HG02870 (cell line): ENCODE data around the gene TFG.
"Not testable (repeated sequence)": the region's sequence is repeated elsewhere in the genome, so short reads cannot be mapped to it uniquely, and the experiment has no call there.

Experiments used
- ATAC-seq: cut with Tn5 transposase; IDR thresholded peaks from one replicate; pipeline ENCODE4 v1.9.1; 2021; ENCODE audit warnings: mild to moderate bottlenecking, moderate library complexity; ENCODE audit not compliant: unreplicated experiment

The TFG gene

DNA sequence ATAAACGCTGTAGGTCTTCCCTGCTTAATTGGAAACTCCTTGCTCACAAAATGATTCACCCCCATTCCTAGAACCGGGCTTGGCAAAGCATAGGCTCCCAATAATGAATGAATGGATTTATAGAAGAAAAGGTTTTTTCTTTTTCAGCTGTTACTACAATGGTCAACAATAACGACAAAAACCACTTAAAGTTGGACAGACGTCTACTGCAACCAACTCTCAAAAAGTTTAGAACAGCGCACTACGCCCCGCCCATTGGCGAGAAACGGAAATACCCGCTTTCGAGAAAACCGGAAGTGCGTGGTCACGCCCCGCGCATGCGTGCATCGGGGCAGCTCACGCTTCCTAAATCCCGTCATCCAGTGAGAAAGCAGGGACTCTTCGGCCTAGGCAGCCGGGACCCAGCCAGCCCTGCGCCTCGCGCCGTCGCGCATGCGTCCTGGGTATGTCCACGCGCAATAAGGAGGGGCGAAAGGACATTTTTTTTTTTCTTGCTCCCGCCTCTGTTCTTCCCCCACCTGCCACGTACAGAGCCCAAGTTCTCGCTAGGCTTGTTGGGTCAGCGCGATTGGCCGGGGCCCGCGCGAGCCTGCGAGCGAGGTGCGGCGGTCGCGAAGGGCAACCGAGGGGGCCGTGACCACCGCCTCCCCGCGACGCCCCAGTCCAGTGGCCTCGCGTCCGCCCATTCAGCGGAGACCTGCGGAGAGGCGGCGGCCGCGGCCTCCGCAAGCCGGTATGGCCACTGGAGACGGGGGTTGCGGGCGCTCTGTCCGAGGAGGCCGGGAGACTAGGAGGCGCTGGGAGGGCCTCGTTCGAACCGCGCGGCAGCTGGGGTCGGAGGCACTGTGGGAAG lies at the start of gene TFG:
Gene TFG, plus strand, starts transcription at position 506 of the 853 bp plus-strand sequence. CDS start 4,192 bp downstream, outside the sequence.
- peak; percentile 91 for ATAC-seq

DNA sequence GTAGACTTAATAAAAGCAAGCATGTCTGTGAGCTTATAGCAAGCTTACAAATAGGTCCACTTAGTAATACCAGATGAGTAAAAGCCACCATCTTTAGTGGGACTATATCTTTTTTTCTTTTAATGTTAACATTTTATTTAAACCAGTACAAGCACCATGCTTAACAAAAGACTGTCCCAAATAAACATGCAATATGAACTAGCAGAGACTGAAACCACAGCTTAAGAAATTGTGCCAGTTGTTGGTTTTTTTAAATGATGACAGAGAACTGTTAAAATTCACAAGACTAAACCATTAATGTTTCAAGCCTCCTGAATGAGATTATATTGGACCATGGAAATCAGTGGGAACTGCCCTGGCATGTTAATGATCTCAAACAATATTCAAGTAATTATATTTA lies 48.0 kb upstream of the TFG start:
- not testable (repeated sequence) for ATAC-seq

DNA sequence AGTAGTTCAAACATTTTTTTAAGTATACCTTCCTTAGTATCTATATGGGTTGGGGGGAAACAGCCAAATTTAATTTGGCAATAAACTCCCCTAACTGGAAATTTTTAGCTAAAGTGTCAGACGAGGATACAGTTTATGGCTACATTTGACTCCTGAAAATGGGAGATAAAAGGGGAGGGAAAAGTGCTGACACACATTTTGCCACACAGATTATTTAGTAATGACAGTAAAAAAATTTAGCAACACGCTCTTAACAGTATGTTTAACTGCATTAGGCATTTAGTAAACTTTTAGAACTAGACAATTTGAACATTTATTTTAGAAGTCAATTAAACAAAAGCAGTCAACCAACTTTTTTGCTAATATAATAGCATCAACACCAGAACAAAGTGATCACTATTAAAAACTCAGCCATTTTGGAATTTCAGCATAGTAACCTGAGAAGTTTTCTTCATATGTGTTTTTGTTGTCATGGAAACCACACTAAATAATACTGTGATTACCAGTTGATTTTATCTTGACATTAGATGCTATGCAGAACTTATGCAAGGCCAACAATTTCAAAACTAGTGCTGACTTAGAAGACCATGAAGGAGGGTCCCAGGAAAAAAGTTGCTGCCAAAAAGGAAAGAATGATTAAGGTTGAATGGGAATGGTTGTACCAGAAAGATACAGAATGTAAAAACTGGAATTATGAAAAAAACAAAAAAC lies 47.0 kb upstream of the TFG start:
- ATAC-seq, result no peak

DNA sequence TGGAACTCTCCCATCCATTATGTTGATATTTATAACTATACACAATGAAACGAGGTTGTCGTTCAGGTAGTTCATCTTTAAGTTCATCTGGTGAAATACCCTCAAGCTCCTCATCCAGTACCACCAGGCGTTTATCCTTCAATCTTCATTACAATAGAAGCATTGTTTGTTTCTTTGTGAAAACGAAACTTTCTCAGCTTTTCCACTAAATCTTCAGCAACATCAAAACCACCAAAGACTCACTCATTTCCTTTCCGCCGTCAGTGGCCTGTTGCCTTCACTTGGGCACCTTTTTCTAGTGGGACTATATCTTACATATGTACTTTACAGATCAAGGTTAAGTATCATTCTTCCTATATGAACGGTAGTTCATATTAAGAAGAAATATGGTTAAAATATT lies 44.1 kb upstream of the TFG start:
- no peak for ATAC-seq

DNA sequence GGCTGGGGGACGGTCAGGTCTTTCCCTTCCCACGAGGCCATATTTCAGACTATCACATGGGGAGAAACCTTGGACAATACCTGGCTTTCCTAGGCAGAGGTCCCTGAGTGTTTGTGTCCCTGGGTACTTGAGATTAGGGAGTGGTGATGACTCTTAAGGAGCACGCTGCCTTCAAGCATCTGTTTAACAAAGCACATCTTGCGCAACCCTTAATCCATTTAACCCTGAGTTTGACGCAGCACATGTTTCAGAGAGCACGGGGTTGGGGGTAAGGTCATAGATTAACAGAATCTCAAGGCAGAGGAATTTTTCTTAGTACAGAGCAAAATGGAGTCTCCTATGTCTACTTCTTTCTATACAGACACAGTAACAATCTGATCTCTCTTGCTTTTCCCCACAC lies 42.6 kb upstream of the TFG start:
- not testable (repeated sequence) for ATAC-seq

DNA sequence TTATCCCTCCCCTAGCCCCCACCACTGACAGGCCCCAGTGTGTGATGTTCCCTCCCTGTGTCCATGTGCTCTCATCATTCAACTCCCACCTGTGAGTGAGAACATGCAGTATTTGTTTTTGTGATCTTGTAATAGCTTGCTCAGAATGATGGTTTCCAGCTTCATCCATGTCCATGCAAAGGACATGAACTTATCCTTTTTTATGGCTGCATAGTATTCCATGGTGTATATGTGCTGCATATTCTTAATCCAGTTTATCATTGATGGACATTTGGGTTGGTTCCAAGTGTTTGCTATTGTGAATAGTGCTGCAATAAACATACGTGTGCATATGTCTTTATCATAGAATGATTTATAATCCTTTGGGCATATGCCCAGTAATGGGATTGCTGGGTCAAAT lies 42.0 kb upstream of the TFG start:
- not testable (repeated sequence) for ATAC-seq

DNA sequence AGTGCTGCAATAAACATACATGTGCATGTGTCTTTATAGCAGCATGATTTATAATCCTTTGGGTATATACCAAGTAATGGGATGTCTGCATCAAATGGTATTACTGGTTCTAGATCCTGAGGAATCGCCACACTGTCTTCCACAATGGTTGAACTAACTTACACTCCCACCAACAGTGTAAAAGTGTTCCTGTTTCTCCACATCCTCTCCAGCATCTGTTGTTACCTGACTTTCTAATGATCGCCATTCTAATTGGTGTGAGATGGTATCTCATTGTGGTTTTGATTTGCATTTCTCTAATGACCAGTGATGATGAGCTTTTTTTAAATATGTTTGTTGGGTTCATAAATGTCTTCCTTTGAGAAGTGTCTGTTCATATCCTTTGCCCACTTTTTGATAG lies 38.3 kb upstream of the TFG start:
- not testable (repeated sequence) for ATAC-seq

DNA sequence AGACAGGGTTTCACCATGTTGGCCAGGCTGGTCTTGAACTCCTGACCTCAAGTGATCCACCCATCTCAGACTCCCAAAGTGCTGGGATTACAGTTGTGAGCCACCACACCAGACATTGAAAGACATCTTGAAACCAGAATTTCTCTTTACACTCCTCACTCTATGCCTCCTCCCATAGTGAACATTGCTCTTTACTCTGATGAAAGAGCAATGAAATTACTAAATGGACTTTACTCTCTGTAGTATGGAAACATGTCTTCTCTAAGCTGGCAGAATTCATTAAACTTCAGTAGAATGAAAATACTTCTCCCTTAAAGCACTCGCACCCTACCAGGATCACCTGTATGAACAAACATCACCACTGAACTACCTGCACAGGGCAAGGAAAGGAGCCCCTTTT lies 27.8 kb upstream of the TFG start:
- ATAC-seq, result no peak

DNA sequence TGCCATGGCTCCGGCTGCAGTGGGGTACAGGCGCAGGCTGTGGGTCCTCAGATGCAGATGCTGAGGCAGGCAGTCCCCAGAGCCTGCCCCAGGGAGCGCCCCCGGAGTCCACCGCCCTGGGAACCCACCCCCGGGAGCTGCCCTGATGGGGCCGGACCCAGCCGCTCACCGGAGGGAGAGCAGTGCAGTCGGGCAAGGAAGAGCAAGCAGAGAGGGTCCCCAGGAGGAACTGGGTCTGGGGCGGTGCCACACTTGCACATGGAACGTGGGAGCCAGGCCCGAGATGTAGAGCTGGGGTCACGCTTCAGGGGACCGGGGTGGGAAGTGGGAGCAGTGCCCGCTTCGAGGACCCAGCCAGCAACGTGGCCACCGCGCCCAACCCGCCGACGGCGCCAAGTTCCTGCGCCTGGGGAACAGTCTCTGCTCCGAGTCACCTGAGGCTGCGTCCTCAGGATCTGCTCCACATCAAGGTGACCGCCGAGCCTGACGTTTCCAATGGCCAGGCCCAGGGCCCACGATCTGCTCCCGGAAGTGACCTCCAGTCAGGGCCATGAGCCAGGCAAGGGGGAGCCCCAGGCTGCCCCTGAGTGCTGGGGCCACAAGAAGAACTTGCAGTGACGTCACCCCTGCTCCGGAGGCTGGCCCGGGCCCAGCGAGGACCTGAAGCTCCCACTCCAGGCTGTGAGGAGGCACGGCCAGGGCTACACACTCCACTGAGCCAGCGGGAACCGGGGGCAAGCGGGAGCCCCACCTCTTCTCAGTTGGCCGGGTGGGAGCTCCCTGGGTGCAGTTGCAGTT lies 27.0 kb upstream of the TFG start:
- ATAC-seq, result no peak

DNA sequence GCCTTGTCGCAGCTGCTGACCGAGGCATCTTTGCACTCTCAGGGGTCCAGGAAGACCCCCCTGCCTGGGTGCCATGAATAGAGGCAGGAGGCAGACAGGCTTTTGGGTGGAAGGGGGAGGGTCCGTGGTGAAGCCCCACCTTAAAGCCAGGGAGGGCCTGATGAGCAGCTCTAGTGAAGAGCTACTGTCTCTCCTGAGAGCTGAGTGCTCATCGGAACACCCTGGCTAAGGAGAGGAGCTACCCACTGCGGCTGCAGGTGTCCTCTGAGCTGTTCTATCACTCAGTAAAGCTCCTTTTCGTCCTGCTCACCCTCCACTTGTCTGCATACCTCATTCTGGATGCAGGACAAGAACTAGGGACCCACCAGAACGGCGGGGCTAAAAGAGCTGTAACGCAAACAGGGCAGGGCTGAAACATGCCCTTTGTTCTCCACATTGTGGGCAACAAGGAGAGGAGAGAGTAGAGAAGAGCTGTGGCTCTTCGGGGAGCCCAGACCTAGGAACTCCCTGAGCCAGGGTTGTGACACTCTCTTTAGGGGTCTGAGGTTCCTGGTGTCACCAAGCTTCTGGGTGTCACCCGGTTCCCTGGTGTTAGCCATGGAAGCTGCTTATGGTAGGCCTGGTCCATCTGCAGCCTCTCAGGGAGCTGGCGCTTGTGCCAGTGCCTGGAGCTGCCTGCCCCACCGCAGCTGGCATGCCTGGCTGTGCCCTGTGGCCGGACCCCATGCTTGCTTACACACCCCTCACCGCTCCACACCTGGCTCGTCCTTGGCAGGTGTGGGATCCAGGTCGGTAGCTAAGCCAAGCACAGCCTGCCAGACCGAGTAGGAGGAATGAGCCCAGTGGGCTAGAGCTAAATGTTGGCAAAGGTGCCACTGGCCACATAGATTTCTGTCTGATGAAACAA lies 26.2 kb upstream of the TFG start:
- ATAC-seq, result no peak

DNA sequence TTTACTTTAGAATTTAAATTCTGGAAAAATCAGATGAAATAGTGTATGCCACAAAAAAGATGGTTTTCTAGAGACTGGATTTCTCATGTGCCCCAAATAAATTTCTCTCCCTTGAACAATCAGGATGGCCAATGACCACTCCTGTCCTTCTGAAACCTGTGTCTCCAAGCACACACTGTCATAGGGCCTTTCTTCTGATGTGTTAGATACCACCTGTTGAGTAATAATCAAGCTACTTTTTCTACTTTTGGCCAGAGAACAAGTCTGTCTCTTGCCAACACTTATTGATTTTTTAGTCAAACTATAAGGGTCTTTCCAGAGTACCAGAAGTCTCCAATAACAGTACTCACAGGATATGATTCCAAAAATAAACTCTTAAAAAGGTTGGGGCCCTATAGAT lies 16.1 kb upstream of the TFG start:
- no peak for ATAC-seq

DNA sequence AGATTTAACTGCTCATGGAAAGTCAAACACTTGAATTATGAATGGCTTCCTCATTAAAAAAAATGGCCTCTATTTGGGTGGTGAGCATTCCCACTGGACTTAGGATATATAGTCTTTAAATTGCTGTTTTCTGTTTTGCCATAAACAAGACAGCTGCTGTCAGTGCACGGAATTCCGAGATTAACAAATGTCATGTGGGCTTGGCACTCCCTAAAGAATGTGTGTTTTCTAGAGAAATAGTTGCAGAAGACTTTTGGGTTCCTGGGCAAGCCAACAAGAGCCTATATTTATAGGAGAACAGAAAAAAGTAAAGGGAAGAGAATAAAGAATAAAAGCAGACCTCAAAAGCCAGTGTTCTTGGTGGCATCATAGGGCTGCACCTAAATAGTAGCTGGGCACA lies 13.6 kb upstream of the TFG start:
- ATAC-seq, result no peak

DNA sequence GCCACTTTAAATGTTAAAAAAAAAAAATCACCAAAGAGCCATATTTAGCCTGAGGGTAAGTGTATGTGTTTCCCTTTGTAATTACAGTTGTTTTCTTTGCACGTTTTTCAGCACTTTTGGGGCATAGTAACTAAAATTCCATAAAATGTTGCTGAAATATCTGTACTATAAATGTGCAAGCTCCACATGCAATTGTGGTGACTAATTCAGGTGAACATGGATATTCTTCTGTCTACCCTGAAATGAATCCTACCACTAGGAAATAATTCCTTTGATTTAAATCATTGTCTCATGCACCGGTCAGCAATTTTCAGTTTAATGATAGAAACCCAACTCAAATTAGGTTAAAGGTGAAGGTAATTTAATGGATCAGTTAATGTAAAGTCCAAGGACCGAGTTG lies 13.1 kb upstream of the TFG start:
- ATAC-seq, result no peak

DNA sequence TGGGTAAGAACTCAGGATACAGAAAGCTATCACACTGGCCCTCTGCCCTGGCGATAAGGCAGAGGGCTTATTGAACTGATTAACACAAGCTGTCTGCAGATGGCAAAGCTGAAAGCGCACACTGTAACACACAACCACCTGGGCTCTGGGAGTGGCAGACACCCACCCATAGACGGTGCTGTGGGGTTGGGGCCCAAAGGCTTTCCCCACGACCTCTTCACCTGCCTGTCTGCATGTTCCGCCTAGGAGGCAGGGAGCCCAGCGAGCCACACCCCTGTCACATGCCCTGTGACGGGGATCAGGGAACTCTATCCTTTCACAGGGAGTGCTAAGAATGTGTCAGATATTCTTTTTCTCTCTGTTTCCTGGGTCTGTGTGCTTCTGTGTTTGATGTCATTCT lies 12.1 kb upstream of the TFG start:
- no peak for ATAC-seq

DNA sequence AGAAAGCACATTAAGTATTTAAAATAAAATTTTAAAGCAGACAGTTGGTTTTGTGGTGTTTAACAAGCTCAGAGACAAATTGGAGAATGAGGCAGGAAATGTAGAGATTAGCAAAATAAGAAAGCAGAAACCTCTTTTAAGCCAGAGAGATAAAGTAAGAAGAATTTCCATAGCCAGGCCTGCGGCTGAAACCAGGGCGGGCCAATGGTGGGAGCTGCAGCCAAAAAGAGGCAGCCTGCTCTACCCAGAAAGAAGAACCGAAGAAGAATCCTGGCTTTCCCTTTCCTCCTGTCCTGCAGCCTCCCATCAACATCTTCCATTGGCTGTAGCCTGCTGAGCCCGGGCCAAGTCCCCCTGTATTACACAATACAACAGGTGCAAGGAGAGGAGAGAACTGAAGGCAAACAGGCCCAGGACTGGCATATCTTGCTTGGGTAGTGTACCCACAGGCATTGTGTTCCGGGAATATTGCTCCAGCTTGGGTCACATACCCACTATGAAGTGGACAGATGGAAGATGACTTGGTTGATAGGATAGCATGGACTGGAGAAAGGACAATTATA lies 11.5 kb upstream of the TFG start:
- no peak for ATAC-seq

DNA sequence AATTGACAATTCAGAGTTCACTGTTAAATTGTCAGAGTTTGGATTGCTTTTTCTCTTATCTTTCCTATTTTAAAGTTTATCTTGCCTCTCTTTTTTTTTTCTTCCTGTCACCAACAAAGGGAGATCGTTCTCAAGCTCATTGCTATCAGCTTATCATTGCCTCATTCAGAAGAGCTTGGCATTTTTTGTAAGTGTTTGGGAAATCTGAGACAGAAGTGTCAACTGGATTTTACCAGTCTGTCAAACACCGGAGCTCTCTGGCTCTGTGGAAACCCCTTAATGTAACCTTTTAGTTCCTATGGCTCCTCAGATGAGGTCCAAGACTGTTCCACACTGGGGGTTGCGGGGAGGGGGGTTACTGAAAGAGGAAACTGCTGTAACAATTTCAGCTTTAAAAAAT lies 10.6 kb upstream of the TFG start:
- ATAC-seq, result no peak

DNA sequence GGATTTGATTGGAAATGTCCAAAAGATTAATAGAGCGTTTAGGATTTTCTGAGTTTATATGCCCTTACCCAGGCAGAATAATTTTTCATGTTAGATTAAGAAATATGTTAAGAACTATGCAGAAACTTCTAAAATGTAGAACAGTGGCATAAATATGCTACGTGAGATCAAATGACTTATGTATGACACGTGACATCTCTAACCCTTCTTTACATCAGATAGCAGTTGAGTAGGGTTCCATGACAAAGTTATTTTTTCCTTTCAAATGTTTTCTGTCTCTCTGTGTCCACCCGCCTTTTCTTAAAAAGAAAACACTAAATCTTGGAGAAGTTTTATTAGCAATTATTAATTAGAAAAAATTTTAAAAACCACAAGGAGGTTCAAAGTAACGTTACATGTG lies 8.6 kb upstream of the TFG start:
- ATAC-seq, result no peak

DNA sequence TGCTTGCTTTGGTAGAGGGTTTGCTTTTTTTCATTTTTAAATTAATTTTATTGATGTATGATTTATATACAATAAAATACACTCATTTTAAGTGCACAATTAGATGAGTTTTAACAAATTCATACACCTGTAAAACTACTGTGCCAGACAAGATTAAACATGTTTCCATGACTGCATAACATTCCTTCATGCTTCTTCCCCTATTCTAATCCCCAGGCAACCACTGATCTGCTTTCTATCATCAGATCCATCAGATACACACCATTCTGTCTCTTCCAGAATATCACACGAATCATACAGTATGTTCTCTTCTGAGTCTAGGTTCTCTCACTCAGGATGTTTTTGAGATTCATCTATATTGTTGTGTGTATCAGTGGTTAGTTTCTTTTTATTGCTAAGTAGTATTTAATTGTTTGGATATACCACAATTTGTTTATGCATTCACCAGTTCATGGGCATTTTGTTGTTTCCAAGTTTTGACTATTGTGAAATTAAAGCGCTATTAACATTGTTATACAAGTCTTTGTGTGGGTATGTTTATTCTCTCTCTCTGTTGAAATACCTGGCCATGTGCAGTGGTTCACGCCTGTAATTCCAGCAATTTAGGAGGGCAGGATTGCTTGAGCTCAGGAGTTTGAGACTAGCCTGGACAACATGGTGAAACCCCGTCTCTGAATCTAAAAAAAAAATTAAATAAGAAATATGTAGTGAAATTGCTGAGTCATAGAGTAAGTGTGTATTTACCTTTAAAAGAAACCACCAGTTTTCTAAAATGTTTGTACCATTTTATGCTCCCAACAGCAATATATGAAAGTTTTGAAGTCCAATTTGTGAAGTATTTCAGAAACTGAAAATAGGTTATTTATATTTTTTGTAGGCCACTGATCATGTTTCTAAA lies 7.0 kb upstream of the TFG start:
- ATAC-seq, result peak; percentile 70

DNA sequence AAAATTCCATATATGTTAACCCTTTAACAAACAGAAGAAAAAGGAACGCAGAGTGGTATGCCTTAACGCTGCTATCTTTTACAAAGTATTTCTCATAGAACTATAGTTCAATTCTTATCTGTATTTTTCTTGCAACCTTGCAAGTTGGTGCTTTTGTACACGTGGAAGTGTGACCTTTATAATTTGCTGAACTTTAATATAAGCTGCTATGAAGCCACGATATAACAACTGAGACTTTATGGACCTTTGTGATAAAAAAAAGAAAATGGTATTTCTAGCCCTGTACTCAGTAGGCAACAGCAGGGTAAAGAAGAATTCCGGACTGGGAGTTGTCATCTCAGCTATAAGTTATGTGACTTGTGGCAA lies 6.3 kb upstream of the TFG start:
- no peak for ATAC-seq
